SJCRH30 (cell line): ENCODE results near the gene CYB561D1. TPM values are rescaled to one million over a fixed set of nuclear protein-coding genes. Genes with fewer than 3 reads are reported as not detected.

Experiments used
- total RNA-seq: library from RNA; depleted of rRNA; stranded (reverse); fragments of >200 nt; shearing (Covaris generic); gene quantifications from 2 replicates; pipeline ENCODE4 v1.2.3, GENCODE V29; 2014; rRNA removed

CYB561D1 gene
- total RNA-seq, 1 experiment from 2014 or later: 9.7 TPM

Other genes starting within 250 kb of the CYB561D1 start
- 2.6 and 4.0 TPM in 2 replicates for gene CELSR2, start 244.6 kb upstream of the CYB561D1 start, total RNA-seq
- gene PSRC1, start 210.9 kb upstream of the CYB561D1 start, total RNA-seq: 67.5 and 73.2 TPM in 2 replicates
- gene MYBPHL, start 187.1 kb upstream of the CYB561D1 start, total RNA-seq: 5.8 and 5.9 TPM in 2 replicates
- gene SORT1, start 96.2 kb upstream of the CYB561D1 start, total RNA-seq: 36.9 and 41.1 TPM in 2 replicates
- 81.9 and 82.3 TPM in 2 replicates for gene PSMA5, start 67.6 kb upstream of the CYB561D1 start, total RNA-seq
- gene SYPL2, start 27.5 kb upstream of the CYB561D1 start, total RNA-seq: 0.65 and 0.86 TPM in 2 replicates
- gene ATXN7L2, start 10.2 kb upstream of the CYB561D1 start, total RNA-seq: 7.0 and 9.1 TPM in 2 replicates
- 0.58 and 0.59 TPM in 2 replicates for gene AMIGO1, start 15.6 kb downstream of the CYB561D1 start, total RNA-seq
- 0.20 and 0.57 TPM in 2 replicates for gene GPR61, start 45.8 kb downstream of the CYB561D1 start, total RNA-seq
- 12.2 and 13.4 TPM in 2 replicates for gene GNAI3, start 54.5 kb downstream of the CYB561D1 start, total RNA-seq
- gene GNAT2, start 125.5 kb downstream of the CYB561D1 start, total RNA-seq: 0.08 and 0.24 TPM in 2 replicates
- 37.0 and 42.6 TPM in 2 replicates for gene AMPD2, start 125.7 kb downstream of the CYB561D1 start, total RNA-seq
- gene GSTM4, start 162.0 kb downstream of the CYB561D1 start, total RNA-seq: 2.5 and 3.0 TPM in 2 replicates
- gene GSTM2, start 174.0 kb downstream of the CYB561D1 start, total RNA-seq: 3.4 and 5.9 TPM in 2 replicates
- not detected in 2 replicates for gene GSTM1, start 193.7 kb downstream of the CYB561D1 start, total RNA-seq
- 0.02 TPM in 1 of 2 replicates, not detected in the other for gene GSTM5, start 218.2 kb downstream of the CYB561D1 start, total RNA-seq
- gene GSTM3, start 246.9 kb downstream of the CYB561D1 start, total RNA-seq: 31.4 and 32.1 TPM in 2 replicates